Measurements from ENCODE around the gene CTSW.

CTSW gene

DNA sequence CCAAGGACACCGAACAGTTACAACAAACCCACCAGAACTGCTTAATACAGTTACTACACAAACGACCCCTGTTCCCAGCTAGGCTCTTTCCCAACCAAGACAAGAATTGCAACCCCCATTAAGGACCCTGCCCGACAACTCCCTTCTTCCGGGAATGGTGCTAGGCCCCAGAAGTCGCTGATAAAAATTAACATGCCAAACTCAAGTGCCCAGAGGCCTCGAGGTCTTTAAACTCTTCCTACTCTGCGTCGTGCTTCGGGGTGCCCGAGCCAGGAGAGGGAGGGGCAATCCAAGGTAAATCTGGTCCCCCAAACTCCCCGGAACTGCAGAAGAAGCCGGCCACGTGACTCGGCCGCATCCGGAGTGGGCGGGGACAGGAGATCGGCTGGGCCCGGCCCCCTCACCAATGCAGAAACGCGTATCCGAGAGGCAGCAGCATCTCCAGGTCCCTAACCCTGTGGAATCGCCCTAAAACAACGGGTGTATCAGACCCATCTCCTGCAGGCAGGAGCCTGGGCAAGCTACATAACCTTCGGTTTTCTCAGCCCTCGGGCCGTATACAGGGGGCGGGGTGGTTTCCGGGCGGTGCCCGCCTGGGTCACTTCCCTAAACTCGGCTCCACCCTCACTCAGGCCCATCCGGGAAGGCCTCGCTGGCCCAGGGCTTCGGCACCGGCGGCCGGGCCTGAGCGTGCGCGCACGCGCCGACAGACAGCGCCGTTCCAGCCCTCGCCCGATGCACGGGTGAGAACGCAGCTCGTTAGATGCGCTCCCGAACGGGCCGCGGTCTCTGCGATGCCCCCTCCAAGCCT lies 22.7 kb upstream of the CTSW start:
- DNase-seq, result peak; percentile 82

DNA sequence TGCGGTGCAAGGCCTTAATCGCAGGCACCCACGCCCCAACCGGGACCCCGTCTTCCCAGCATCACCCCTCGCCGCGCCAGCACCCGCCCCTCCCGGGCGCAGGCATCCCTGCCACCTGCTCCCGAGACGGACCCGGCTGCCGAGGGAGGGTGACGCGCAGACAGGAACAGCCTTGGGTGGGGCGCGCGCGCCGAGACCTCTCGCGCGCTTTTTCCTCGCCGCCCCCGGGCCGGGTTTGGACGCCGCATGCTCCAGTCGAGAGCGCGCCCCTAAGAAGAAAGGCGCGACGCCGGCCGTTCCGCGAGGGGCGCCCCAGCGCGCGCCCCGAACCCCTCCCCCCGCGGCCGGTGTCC lies 22.2 kb upstream of the CTSW start:
- DNase-seq, result peak; percentile 65

GRCh38 chr11:65857853-65858680 lies 21.6 kb upstream of the CTSW start, which contains the start of gene CFL1:
Gene CFL1 (minus strand): TSS chr11:65858180. CDS start chr11:65858099, 81 bp downstream.
- peak; percentile 97 for DNase-seq

- no peak for DNase-seq
These were observed 21.0 kb upstream of the CTSW start for GRCh38 chr11:65858681-65859087.

DNA sequence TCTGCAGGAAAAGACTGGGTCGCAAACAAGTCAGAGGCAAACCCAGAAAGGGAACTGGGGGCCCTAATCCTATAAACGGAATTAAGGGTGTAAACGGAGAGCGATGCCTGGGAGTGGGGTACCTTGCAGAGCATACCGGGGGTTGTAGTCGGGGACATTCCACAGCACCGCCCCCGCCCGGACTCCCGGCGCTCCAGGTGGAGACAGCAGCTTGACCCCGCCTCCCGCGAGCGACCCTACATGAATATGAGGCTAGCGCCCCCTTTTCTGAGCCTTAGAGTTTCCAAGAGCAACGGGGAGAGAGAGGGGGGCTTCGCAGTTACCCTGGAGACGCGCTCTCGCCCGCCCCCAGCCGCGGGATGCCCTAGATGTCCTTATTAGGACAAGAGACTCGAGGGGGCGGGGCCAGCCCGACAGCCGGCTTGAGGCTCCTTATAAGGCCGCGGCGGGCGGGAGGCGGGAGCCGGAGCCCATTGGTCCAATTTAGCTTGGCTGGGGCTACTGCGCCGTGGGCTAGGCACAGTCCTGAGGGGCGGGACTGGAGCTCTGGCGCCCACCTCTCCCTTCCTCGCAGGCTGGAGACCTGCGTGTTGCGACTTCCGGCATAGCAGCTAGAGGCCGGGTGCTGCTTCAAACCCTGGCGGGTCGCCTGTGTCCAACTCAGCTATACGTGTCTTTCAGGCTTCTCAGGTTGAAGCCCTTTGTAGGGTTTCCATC lies 20.4 kb upstream of the CTSW start:
- peak; percentile 98 for DNase-seq

DNA sequence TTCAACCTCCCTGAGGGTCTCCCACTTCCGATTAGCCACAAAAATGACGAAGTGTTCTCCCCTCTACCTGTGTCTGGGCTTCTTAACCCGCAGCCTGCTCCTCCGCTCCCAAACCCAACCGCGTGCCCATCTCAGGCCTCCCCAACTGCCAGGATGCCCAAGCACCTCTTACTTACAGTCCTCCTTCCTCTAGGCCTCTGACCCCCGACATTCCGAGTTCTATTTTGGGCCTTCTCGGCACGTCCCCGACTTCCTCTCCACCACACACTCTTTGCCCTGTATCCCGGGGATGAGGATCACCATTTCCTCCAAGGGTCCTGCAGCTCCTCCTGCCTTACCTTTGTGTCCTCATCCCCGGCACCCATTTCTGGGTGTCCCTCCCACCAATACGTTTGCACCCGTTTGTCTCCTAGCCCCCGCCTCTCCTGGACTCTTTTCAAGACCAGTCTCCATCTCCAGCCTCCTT lies 19.8 kb upstream of the CTSW start:
- DNase-seq, result no peak

- DNase-seq, result peak; percentile 97
These were observed 19.1 kb upstream of the CTSW start, which contains the start of gene MUS81 for GRCh38 chr11:65860278-65861164. Gene MUS81 (plus strand): TSS chr11:65860433. CDS start chr11:65860754, 321 bp downstream.

GRCh38 chr11:65861165-65861505 lies 18.5 kb upstream of the CTSW start:
- no peak for DNase-seq

GRCh38 chr11:65861533-65862183 lies 18.0 kb upstream of the CTSW start:
- no peak for DNase-seq

GRCh38 chr11:65862191-65862735 lies 17.4 kb upstream of the CTSW start:
- DNase-seq, result no peak

GRCh38 chr11:65862941-65863888 lies 16.4 kb upstream of the CTSW start:
- DNase-seq, result no peak

DNA sequence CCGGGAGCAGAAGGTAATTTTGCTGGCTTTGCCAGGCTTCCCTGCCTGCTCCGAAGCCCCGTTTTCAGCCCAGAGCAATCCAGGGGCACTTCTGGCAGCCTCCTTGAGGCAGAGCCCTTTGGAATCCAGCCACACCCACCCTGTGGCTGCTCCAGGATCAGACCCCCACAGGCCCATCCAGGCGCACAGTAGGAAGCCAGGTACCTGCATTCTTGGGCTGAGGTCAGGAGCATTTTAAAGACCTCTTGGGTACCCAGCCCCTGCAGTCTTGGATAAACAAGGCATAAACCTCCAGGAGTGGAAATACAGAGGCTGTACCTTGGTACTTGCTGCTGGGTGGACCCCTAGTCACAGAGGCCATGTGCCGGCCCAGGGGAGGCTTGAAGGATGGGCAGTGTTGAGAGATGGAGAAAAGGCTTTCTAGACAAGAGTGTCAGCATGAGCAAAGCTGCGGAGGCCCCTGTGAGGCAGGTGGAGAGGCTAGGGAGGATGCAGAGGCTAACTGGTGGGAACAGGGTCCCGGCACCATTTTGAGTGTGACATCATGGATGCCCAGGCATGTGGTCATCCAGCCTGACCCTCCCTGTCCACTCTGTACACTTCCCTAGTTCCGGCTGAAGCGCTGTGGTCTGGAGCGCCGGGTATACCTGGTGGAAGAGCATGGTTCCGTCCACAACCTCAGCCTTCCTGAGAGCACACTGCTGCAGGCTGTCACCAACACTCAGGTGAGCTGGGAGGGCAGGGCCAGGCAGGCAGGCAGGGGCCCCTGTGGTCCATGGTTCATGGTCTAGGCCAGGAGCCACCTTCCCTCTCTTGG lies 15.5 kb upstream of the CTSW start:
- DNase-seq, result no peak

DNA sequence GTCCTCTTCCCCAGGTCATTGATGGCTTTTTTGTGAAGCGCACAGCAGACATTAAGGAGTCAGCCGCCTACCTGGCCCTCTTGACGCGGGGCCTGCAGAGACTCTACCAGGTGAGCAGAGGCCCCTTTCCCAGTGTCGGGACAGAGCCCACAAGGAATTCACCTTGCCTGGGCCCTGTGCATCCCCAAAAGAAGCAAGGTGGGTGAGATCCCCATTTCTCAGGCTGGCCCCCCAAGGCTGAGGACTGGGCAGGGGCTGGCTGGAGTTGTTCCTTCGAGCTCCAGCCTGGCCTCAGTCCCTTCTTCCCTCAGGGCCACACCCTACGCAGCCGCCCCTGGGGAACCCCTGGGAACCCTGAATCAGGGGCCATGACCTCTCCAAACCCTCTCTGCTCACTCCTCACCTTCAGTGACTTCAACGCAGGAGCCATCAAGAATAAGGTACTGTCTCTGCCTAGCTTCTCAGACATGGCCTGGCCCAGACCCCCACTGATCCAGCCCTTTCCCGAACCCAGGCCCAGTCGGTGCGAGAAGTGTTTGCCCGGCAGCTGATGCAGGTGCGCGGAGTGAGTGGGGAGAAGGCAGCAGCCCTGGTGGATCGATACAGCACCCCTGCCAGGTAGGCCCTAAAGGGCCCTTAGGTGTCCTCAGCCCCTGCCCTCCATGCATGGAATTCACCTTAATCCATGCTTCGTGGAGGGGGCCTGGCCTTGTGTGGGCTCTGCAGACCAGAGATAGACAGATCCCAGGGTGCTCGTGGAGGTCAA lies 14.7 kb upstream of the CTSW start:
- DNase-seq, result no peak

GRCh38 chr11:65865550-65866172 lies 14.0 kb upstream of the CTSW start:
- no peak for DNase-seq

DNA sequence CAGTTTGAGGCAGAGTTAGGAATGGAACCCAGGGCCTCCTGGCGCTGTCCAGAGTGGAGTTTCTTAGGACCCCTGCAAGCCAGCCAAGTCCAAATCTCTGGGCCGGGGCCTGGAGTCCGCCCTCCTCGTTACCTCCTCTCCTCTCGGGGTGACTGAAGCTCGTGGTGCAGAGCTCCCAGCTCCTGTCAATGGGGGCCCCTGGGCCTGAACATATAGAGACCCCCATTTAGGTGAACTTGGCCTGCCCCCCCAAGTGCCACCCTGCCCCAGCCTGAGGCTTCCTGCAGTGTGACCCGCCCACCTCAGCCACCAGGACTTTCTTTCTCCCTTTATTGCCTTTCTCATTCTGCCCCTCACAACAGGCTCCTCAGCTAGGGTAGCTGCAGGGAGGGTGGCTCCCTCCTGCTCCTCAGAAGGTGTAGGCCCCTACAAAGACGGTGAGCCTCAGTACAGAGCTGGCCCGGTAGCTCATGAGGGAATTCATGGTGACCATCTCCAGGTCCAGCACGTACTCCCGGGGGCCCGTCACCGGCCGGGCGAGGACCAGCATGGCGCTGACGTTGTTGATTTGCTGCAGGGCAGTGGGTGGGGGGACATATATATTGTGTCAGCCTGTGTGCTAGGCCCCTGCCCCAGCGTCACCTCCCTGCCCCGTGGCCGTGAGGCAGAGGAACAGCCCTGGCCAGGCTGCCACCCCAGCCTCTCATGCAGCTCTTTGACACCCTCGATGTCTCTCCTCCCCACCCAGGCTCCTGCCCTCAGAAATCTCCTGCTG lies 12.9 kb upstream of the CTSW start:
- DNase-seq, result no peak

DNA sequence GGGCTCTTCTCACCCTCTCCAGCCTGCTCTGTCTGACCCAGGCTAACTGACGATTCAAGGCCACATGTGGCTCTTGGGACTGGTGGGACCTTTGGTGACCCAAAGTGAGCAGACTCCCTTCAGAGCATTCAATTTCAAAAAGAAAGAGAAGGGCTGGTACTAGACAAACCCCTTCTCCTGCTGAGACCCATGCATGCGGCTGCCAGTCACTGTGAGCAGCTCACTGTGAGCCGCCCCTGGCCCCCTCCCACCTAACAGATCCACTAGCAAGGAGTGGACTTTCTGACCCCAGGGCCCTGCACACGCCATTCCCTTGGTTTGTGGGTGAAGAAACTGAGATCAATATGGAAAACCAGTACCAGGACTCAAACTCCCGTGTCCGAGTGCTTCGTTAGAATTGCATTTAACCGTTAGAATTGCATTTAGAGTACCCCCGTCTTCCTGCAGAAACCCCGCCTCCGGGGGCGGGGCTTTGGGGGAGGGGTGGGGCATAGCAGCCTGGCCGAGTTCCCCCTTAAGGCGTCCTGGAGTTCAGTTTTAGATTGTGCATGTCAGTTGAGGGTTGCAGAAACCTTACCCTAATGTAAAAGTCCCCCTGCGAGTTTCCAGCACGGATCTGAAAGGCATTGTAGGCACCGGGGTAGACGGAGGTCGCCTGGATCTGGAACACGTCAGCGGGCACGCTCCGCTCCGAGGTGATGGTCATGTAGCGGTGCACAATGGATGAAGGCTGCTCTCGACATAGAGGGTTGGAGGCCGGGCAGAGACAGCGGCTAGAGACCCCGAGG lies 12.2 kb upstream of the CTSW start:
- peak; percentile 37 for DNase-seq
